SK-N-SH treated with all-trans-retinoic acid at 6 μM for 48 hours (cell line): ENCODE data around the gene TNFAIP8.

Experiments used
- BACH2 ChIP-seq: fragments of 250-450 bp; sonication (Bioruptor Pico); IDR thresholded peaks from 2 replicates; pipeline ENCODE4 v1.9.0; 2021; ENCODE audit warnings: mild to moderate bottlenecking, borderline replicate concordance
- CSDC2 ChIP-seq: fragments of 250-450 bp; sonication (Bioruptor Pico); IDR thresholded peaks from 2 replicates; pipeline ENCODE4 v1.5.0; 2020; ENCODE audit warnings: mild to moderate bottlenecking, moderate library complexity
- ESRRG ChIP-seq: fragments of 250-450 bp; sonication (Bioruptor Pico); IDR thresholded peaks from 2 replicates; pipeline ENCODE4 v1.6.1; 2021; ENCODE audit warnings: mild to moderate bottlenecking
- ISL1 ChIP-seq: fragments of 250-450 bp; sonication (Bioruptor Pico); IDR thresholded peaks from 2 replicates; pipeline ENCODE4 v2.1.2; 2022; ENCODE audit warnings: mild to moderate bottlenecking, moderate library complexity
- OSR1 ChIP-seq: fragments of 250-450 bp; sonication (Bioruptor Pico); IDR thresholded peaks from 2 replicates; pipeline ENCODE4 v1.8.0; 2022; ENCODE audit warnings: moderate library complexity, mild to moderate bottlenecking, inconsistent platforms
- RARB ChIP-seq: fragments of 250-450 bp; sonication (Bioruptor Pico); IDR thresholded peaks from 2 replicates; pipeline ENCODE4 v1.8.0; 2021; ENCODE audit warnings: mild to moderate bottlenecking, moderate library complexity
- TCF4 ChIP-seq: fragments of 250-450 bp; sonication (Bioruptor Pico); IDR thresholded peaks from 2 replicates; pipeline ENCODE4 v1.8.0; 2021; ENCODE audit warnings: mild to moderate bottlenecking, moderate library complexity, borderline replicate concordance
- ZFP3 ChIP-seq: fragments of 250-450 bp; sonication (Bioruptor Pico); IDR thresholded peaks from 2 replicates; pipeline ENCODE4 v1.5.0; 2020; ENCODE audit warnings: mild to moderate bottlenecking, moderate library complexity
- ZFP30 ChIP-seq: fragments of 450-650 bp; formaldehyde crosslinking; IDR thresholded peaks from 2 replicates; pipeline ENCODE4 v1.5.0; 2022; ENCODE audit warnings: mild to moderate bottlenecking, moderate library complexity
- ZNF565 ChIP-seq: fragments of 450-650 bp; formaldehyde crosslinking; conservative IDR thresholded peaks from 2 replicates; pipeline ENCODE4 v1.5.0; 2020; ENCODE audit warnings: low read depth, mild to moderate bottlenecking, moderate library complexity
- ZNF8 ChIP-seq: fragments of 450-650 bp; formaldehyde crosslinking; IDR thresholded peaks from 2 replicates; pipeline ENCODE4 v1.5.0; 2020; ENCODE audit warnings: mild to moderate bottlenecking, moderate library complexity
- TF ChIP-seq, protein P1 (sequence below): fragments of 250-450 bp; sonication (Bioruptor Pico); IDR thresholded peaks from 2 replicates; pipeline ENCODE4 v1.8.0; 2020; ENCODE audit warnings: mild to moderate bottlenecking, moderate library complexity, borderline replicate concordance
- TF ChIP-seq, protein P2 (sequence below): fragments of 250-450 bp; sonication (Bioruptor Pico); IDR thresholded peaks from 2 replicates; pipeline ENCODE4 v1.5.1; 2021; ENCODE audit warnings: mild to moderate bottlenecking, moderate library complexity
- TF ChIP-seq, protein P3 (sequence below): fragments of 250-450 bp; sonication (Bioruptor Pico); IDR thresholded peaks from 2 replicates; pipeline ENCODE4 v1.5.1; 2020; ENCODE audit warnings: low read depth, mild to moderate bottlenecking, moderate library complexity

DNA sequence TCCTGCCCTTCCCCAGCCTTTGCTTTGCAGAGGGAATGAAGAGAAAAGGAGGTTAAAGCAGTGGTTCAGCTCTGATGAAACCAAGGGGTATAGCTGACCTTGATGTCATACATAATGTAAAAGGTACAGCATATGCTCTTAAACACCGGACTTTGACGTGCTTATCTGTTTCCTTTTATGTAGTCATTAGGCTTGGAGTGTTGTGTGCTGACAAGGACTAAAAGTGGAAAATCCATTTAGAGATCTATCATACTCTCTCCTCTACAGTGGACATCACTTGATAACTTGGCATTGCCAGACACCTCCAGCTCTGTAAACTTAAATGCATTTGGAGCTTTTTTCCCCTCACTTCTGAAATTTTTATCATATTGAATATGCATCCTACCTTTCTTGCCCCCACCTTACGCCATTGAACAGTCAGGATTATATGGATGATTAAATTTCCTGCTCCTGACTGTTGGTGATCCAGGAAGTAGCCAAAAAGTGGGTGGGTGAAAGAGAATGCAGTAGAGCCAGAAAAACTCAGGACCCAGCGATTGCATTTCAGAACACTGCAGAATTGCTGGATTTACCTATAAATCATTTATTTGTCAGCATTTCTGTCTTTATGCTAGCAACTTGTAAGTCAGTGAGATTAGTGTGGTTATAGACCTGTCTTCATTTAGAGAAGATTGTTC, 4.1 kb downstream of the TNFAIP8 start:
- TF ChIP-seq ZFP3 (CRISPR knock-in tag) = no peak
- TF ChIP-seq, protein P1, sequence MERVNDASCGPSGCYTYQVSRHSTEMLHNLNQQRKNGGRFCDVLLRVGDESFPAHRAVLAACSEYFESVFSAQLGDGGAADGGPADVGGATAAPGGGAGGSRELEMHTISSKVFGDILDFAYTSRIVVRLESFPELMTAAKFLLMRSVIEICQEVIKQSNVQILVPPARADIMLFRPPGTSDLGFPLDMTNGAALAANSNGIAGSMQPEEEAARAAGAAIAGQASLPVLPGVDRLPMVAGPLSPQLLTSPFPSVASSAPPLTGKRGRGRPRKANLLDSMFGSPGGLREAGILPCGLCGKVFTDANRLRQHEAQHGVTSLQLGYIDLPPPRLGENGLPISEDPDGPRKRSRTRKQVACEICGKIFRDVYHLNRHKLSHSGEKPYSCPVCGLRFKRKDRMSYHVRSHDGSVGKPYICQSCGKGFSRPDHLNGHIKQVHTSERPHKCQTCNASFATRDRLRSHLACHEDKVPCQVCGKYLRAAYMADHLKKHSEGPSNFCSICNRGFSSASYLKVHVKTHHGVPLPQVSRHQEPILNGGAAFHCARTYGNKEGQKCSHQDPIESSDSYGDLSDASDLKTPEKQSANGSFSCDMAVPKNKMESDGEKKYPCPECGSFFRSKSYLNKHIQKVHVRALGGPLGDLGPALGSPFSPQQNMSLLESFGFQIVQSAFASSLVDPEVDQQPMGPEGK = no peak
- no peak for TF ChIP-seq OSR1 (CRISPR knock-in tag)
- TF ChIP-seq ZNF8 (CRISPR knock-in tag) = no peak
- TF ChIP-seq, protein P2, sequence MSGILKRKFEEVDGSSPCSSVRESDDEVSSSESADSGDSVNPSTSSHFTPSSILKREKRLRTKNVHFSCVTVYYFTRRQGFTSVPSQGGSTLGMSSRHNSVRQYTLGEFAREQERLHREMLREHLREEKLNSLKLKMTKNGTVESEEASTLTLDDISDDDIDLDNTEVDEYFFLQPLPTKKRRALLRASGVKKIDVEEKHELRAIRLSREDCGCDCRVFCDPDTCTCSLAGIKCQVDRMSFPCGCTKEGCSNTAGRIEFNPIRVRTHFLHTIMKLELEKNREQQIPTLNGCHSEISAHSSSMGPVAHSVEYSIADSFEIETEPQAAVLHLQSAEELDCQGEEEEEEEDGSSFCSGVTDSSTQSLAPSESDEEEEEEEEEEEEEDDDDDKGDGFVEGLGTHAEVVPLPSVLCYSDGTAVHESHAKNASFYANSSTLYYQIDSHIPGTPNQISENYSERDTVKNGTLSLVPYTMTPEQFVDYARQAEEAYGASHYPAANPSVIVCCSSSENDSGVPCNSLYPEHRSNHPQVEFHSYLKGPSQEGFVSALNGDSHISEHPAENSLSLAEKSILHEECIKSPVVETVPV (CRISPR knock-in tag) = no peak
- no peak for TF ChIP-seq BACH2 (CRISPR knock-in tag)
- TF ChIP-seq CSDC2 = no peak
- TF ChIP-seq, protein P3, sequence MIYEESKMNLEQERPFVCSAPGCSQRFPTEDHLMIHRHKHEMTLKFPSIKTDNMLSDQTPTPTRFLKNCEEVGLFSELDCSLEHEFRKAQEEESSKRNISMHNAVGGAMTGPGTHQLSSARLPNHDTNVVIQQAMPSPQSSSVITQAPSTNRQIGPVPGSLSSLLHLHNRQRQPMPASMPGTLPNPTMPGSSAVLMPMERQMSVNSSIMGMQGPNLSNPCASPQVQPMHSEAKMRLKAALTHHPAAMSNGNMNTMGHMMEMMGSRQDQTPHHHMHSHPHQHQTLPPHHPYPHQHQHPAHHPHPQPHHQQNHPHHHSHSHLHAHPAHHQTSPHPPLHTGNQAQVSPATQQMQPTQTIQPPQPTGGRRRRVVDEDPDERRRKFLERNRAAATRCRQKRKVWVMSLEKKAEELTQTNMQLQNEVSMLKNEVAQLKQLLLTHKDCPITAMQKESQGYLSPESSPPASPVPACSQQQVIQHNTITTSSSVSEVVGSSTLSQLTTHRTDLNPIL = no peak
- TF ChIP-seq RARB = no peak
- no peak for TF ChIP-seq ESRRG (CRISPR knock-in tag)
- TF ChIP-seq TCF4 (CRISPR knock-in tag) = no peak
- TF ChIP-seq ZFP30 (CRISPR knock-in tag) = no peak
- no peak for TF ChIP-seq ZNF565 (CRISPR knock-in tag)
- TF ChIP-seq ISL1 = no peak
